HEK293 (cell line): ENCODE measurements around the gene DOK6.

ENCODE experiments used
- CTCF ChIP-seq: fragments of 450-650 bp; formaldehyde crosslinking; IDR thresholded peaks from 2 replicates; pipeline ENCODE4 v1.5.1; 2016; ENCODE audit warnings: missing biosample characterization, missing genetic modification characterization
- ZFHX2 ChIP-seq: fragments of 450-650 bp; formaldehyde crosslinking; conservative IDR thresholded peaks from 2 replicates; pipeline ENCODE4 v1.5.1; 2016; ENCODE audit warnings: missing biosample characterization, missing genetic modification characterization
- ZNF146 ChIP-seq: fragments of 450-650 bp; formaldehyde crosslinking; IDR thresholded peaks from 2 replicates; pipeline ENCODE4 v1.5.1; 2016; ENCODE audit warnings: missing biosample characterization, missing genetic modification characterization
- ZNF24 ChIP-seq: fragments of 450-650 bp; formaldehyde crosslinking; IDR thresholded peaks from 2 replicates; pipeline ENCODE4 v1.5.1; 2016; ENCODE audit warnings: missing biosample characterization, missing genetic modification characterization
- ZNF366 ChIP-seq: fragments of 450-650 bp; formaldehyde crosslinking; conservative IDR thresholded peaks from 2 replicates; pipeline ENCODE4 v1.5.1; 2016; ENCODE audit warnings: missing biosample characterization, missing genetic modification characterization
- ZNF501 ChIP-seq: fragments of 450-650 bp; formaldehyde crosslinking; IDR thresholded peaks from 2 replicates; pipeline ENCODE4 v1.5.1; 2016; ENCODE audit warnings: missing biosample characterization, missing genetic modification characterization
- ZNF513 ChIP-seq: fragments of 450-650 bp; IDR thresholded peaks from 2 replicates; pipeline ENCODE4 v1.5.1; 2018; ENCODE audit warnings: missing biosample characterization, missing genetic modification characterization
- ZNF571 ChIP-seq: fragments of 450-650 bp; formaldehyde crosslinking; IDR thresholded peaks from 2 replicates; pipeline ENCODE4 v1.5.0; 2017; ENCODE audit warnings: missing biosample characterization, missing genetic modification characterization
- ZNF670 ChIP-seq: fragments of 450-650 bp; formaldehyde crosslinking; IDR thresholded peaks from 2 replicates; pipeline ENCODE4 v1.5.1; 2016; ENCODE audit warnings: missing biosample characterization, missing genetic modification characterization, low read depth
- ZNF701 ChIP-seq: fragments of 450-650 bp; formaldehyde crosslinking; IDR thresholded peaks from 2 replicates; pipeline ENCODE4 v1.5.1; 2016; ENCODE audit warnings: missing biosample characterization, missing genetic modification characterization
- ZNF791 ChIP-seq: fragments of 450-650 bp; formaldehyde crosslinking; IDR thresholded peaks from 2 replicates; pipeline ENCODE4 v1.5.1; 2016; ENCODE audit warnings: missing biosample characterization, missing genetic modification characterization

GRCh38 chr18:69469444-69469919 is 68.8 kb downstream of the DOK6 start:
- no peak for TF ChIP-seq ZNF513
- TF ChIP-seq CTCF (tag by site-specific recombination): no peak
- no peak for TF ChIP-seq ZNF791 (tag by site-specific recombination)
- TF ChIP-seq ZNF701 (tag by site-specific recombination): no peak
- no peak for TF ChIP-seq ZNF670 (tag by site-specific recombination)
- no peak for TF ChIP-seq ZNF366 (tag by site-specific recombination)
- TF ChIP-seq ZNF571 (tag by site-specific recombination): no peak
- TF ChIP-seq ZNF146 (tag by site-specific recombination): no peak
- TF ChIP-seq ZNF501 (tag by site-specific recombination): no peak
- no peak for TF ChIP-seq ZNF24 (tag by site-specific recombination)
- TF ChIP-seq ZFHX2 (tag by site-specific recombination): no peak
